T-cell (primary cell): Measurements from ENCODE around the gene NDE1. TPM values are rescaled to one million over a fixed set of nuclear protein-coding genes. Genes with fewer than 3 reads are reported as not detected.
"Not testable (repeated sequence)": the region's sequence is repeated elsewhere in the genome, so short reads cannot be mapped to it uniquely, and the experiment has no call there.

Source experiments
- ATAC-seq, 4 experiments: fragments of 200-7000 bp in 3 of 4; fragments of 150-1000 bp in 1 of 4; cut with Tn5 transposase; replicated peaks in 1 of 4; 1 replicate in 3 of 4; 2 replicates in 1 of 4; pipeline ENCODE4 v1.10.0; 2021; ENCODE audit warnings: moderate library complexity in 3 of 4, mild to moderate bottlenecking in 2 of 4, moderate number of reproducible peaks in 1 of 4
- CTCF ChIA-PET, 2 donors: fragments of 300-600 bp; sonication (Branson Sonifier 250); formaldehyde crosslinking; loops; one replicate each; lab custom pipeline; 2022; ENCODE audit warnings: antibody characterized with exemption in 2 of 2; lab: Charles Lee
- POLR2A ChIA-PET, 2 donors: fragments of 300-600 bp; sonication (Branson Sonifier 250); formaldehyde crosslinking; loops; one replicate each; lab custom pipeline; 2022; ENCODE audit warnings: antibody characterized with exemption in 2 of 2; lab: Charles Lee
- DNase-seq, 35 experiments: peaks; one replicate each; pipeline versions ENCODE4 v3.0.0 to v3.0.0-alpha.2; 2013 to 2023
- H3K27ac ChIP-seq: one replicate; pipeline ENCODE4 v1.5.1; 2013; ENCODE audit warnings: low read length
- H3K27me3 ChIP-seq, 2 experiments: replicated peaks in 1 of 2; 1 replicate in 1 of 2; 2 replicates in 1 of 2; pipeline versions ENCODE4 v1.6.1 to v1.7.0; 2013; ENCODE audit warnings: low read length in 1 of 2, mixed read lengths in 1 of 2; ENCODE audit not compliant: control insufficient read depth in 2 of 2, insufficient read depth in 2 of 2; ENCODE audit errors: extremely low read depth in 1 of 2
- H3K36me3 ChIP-seq, 2 donors: 1 replicate in 1 of 2; 2 replicates in 1 of 2; pipeline versions ENCODE4 v1.6.1 to v1.7.0; 2013; ENCODE audit warnings: low read length in 1 of 2; ENCODE audit not compliant: control insufficient read depth in 2 of 2, insufficient read depth in 1 of 2; ENCODE audit errors: extremely low read depth in 1 of 2
- H3K4me1 ChIP-seq, 2 experiments: 1 replicate in 1 of 2; 2 replicates in 1 of 2; pipeline versions ENCODE4 v1.6.1 to v1.7.0; 2013; ENCODE audit warnings: low read length in 2 of 2, mixed read lengths in 1 of 2; ENCODE audit not compliant: insufficient read depth in 2 of 2, control insufficient read depth in 1 of 2; ENCODE audit errors: extremely low read depth in 1 of 2
- H3K4me3 ChIP-seq, 2 donors: 1 replicate in 1 of 2; 2 replicates in 1 of 2; pipeline versions ENCODE4 v1.5.1 to v1.7.0; 2013; ENCODE audit warnings: mild to moderate bottlenecking in 2 of 2, low read length in 1 of 2, moderate library complexity in 1 of 2; ENCODE audit not compliant: control insufficient read depth in 1 of 2; ENCODE audit errors: extremely low read depth in 1 of 2
- H3K9me3 ChIP-seq: 2 replicates; pipeline ENCODE4 v1.7.0; 2013
- H3K27ac Mint-ChIP-seq, 2 donors: one replicate each; pipeline ENCODE4 v1.8.0; 2020 to 2021; ENCODE audit warnings: mild to moderate bottlenecking in 2 of 2, mixed read lengths in 2 of 2
- H3K27me3 Mint-ChIP-seq, 2 donors: one replicate each; pipeline ENCODE4 v1.8.0; 2021 to 2022; ENCODE audit warnings: mixed read lengths in 2 of 2
- H3K36me3 Mint-ChIP-seq: one replicate; pipeline ENCODE4 v1.8.0; 2021; ENCODE audit warnings: mixed read lengths
- H3K4me1 Mint-ChIP-seq, 3 donors: one replicate each; pipeline ENCODE4 v1.8.0; 2020 to 2022; ENCODE audit warnings: mixed read lengths in 3 of 3, mild to moderate bottlenecking in 1 of 3
- H3K4me3 Mint-ChIP-seq, 3 donors: one replicate each; pipeline ENCODE4 v1.8.0; 2020 to 2022; ENCODE audit warnings: mild to moderate bottlenecking in 3 of 3, mixed read lengths in 3 of 3, moderate library complexity in 3 of 3
- H3K9me3 Mint-ChIP-seq, 3 donors: one replicate each; pipeline ENCODE4 v1.8.0; 2020 to 2022; ENCODE audit warnings: mixed read lengths in 3 of 3
- WGBS: methylation state at CpG from one replicate; pipeline ENCODE4 v1.1.5; 2013; ENCODE audit warnings: missing lambda C conversion rate; ENCODE audit not compliant: insufficient coverage; 5-methylcytosine and 5-hydroxymethylcytosine counted together
- total RNA-seq, 35 experiments: library from RNA in 6 of 35; stranded (reverse) in 6 of 35; fragments of 120-200 nt in 1 of 35; gene quantifications; one replicate each; pipeline versions ENCODE4 v1.2.1 to v1.2.4 and lab custom pipeline; 2013 to 2026

Gene NDE1
- total RNA-seq, 5 donors from 2014 or later (not counting 1 experiment from before 2014, with no cell fraction given), result 90.8 to 110 (median 103) TPM

DNA sequence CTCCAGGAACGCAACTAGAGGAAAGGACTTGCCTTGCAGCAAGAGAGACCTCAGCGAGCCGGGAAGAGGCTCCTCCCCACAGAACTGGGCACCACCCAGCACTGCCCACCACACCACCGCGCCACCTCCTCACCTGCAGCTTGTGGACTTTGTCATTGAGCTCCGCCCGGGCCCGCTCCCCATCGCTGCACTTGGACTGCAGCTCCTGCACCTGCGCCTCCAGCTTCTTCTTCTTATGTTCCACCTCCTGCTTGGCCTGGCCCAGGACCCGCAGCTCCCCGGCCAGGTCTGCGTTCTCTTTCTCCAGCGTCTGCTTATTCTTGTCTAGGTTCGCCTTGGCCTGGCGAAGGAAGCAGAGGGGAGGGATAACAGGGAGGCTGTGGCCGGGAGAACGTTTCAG, 76.7 kb downstream of the NDE1 start:
- Mint-ChIP-seq H3K27ac (peak overlapping the region in 1 of 2 donors; percentile 55), H3K9me3 (no peaks in the 10 kb centered on the region), H3K4me1 (no peaks in the 10 kb centered on the region), H3K4me3 (no peak overlapping the region), H3K36me3 (peaks cover 37% of the 10 kb centered on the region), H3K27me3 (no peaks in the 10 kb centered on the region)
- 97% methylated on average over 10 of the region's 18 CpGs for WGBS
- ATAC-seq (no peak), DNase-seq (no peak)
- Histone ChIP-seq H3K4me3 (no peak overlapping the region), H3K27me3 (no peaks in the 10 kb centered on the region), H3K27ac (no peak overlapping the region), H3K4me1 (no peaks in the 10 kb centered on the region), H3K36me3 (peaks cover 14 to 33% of the 10 kb centered on the region in 2 donors), H3K9me3 (no peaks in the 10 kb centered on the region)
- CTCF ChIA-PET, result no interaction called here
- POLR2A ChIA-PET, result no interaction called here

DNA sequence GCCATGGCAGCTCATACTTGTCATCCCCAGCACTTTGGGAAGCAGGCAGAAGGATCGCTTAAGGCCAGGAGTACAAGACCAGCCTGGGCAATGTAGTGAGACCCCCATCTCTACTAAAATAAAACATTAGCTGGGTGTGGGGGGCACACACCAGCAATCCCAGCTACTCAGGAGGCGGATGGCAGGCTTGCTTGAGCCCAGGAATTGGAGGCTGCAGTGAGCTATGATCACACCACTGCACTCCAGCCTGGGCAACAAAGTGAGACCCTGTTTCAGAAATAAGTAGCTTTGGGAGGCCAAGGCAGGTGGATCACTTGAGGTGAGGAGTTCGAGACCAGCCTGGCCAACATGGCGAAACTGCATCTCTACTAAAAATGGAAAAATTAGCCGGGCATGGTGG, 77.7 kb downstream of the NDE1 start:
- ATAC-seq, H3K4me1 ChIP-seq, H3K9me3 Mint-ChIP-seq, H3K27me3 Mint-ChIP-seq, H3K4me3 Mint-ChIP-seq, H3K4me1 Mint-ChIP-seq, POLR2A ChIA-PET, DNase-seq, H3K4me3 ChIP-seq, H3K9me3 ChIP-seq, H3K27ac ChIP-seq, H3K27ac Mint-ChIP-seq, H3K27me3 ChIP-seq: not testable (repeated sequence)
- peaks cover 14 to 29% of the 10 kb centered on the region in 2 donors for H3K36me3 ChIP-seq
- CTCF ChIA-PET, result interaction anchor here in 1 of 2 donors (0.6 kb wide), 2 partner anchors 173 to 228 kb away, joined by 3 to 4 read pairs; no protein-coding TSS in a partner anchor
- WGBS, result 100% methylated on average over 2 of the region's 5 CpGs
- peaks cover 36% of the 10 kb centered on the region for H3K36me3 Mint-ChIP-seq

DNA sequence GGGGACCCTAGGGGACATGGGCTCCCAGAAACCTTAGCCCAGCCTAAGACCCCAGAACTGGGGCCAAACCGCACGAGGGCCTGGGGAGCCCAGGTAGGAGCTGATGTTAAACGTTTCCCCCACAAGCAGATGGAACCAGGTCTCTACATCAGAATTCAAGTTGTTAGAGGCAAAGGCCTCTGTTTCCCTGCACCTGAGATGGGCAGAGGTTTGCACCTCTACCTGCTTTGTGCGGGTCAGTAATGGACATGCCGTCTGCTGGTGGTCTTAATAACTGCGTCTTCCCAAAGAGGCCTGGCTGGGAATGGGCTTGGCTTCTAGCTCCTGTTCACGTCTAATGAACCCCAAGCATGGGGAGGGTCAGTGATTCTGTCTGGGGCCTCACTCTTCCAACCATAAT, 79.1 kb downstream of the NDE1 start:
- 97% methylated on average over 6 of the region's 7 CpGs for WGBS
- Histone ChIP-seq H3K27ac (no peak overlapping the region), H3K27me3 (no peaks in the 10 kb centered on the region), H3K9me3 (no peaks in the 10 kb centered on the region), H3K4me1 (no peaks in the 10 kb centered on the region), H3K36me3 (peaks cover 12 to 27% of the 10 kb centered on the region in 2 donors), H3K4me3 (no peak overlapping the region)
- H3K27me3 Mint-ChIP-seq, result no peaks in the 10 kb centered on the region
- ATAC-seq (no peak), DNase-seq (no peak)
- no peak overlapping the region for H3K27ac Mint-ChIP-seq
- H3K36me3 Mint-ChIP-seq, result peaks cover 42% of the 10 kb centered on the region
- ChIA-PET POLR2A (no interaction called here), CTCF (no interaction called here)
- H3K4me1 Mint-ChIP-seq, result no peaks in the 10 kb centered on the region
- H3K4me3 Mint-ChIP-seq, result no peak overlapping the region
- H3K9me3 Mint-ChIP-seq, result no peaks in the 10 kb centered on the region

GRCh38 chr16:15732416-15732815, 82.4 kb downstream of the NDE1 start:
- H3K4me1 ChIP-seq, result no peaks in the 10 kb centered on the region
- H3K9me3 ChIP-seq, result no peaks in the 10 kb centered on the region
- Mint-ChIP-seq H3K4me1 (no peaks in the 10 kb centered on the region), H3K9me3 (no peaks in the 10 kb centered on the region), H3K4me3 (no peak overlapping the region), H3K36me3 (peaks cover 37% of the 10 kb centered on the region), H3K27me3 (no peaks in the 10 kb centered on the region), H3K27ac (no peak overlapping the region)
- H3K4me3 ChIP-seq, result no peak overlapping the region
- DNase-seq, result no peak
- no peak for ATAC-seq
- peaks cover 0 to 22% of the 10 kb centered on the region in 2 donors for H3K36me3 ChIP-seq
- ChIA-PET POLR2A (no interaction called here), CTCF (no interaction called here)
- H3K27ac ChIP-seq, result no peak overlapping the region
- WGBS, result 80% methylated on average over 1 of the region's 6 CpGs
- no peaks in the 10 kb centered on the region for H3K27me3 ChIP-seq

- POLR2A ChIA-PET, result no interaction called here
- Mint-ChIP-seq H3K4me1 (no peaks in the 10 kb centered on the region), H3K27ac (no peak overlapping the region), H3K4me3 (no peak overlapping the region), H3K36me3 (peaks cover 39% of the 10 kb centered on the region), H3K27me3 (no peaks in the 10 kb centered on the region), H3K9me3 (no peaks in the 10 kb centered on the region)
- DNase-seq (no peak), ATAC-seq (no peak)
- Histone ChIP-seq H3K36me3 (peaks cover 2 to 28% of the 10 kb centered on the region in 2 donors), H3K27ac (no peak overlapping the region), H3K27me3 (no peaks in the 10 kb centered on the region), H3K4me1 (no peaks in the 10 kb centered on the region), H3K9me3 (no peaks in the 10 kb centered on the region), H3K4me3 (no peak overlapping the region)
- CTCF ChIA-PET, result no interaction called here
- WGBS, result 100% methylated on average over 3 of the region's 3 CpGs
Measured at GRCh38 chr16:15735610-15736009, 85.6 kb downstream of the NDE1 start.

- H3K27ac ChIP-seq, result no peak overlapping the region
- no peaks in the 10 kb centered on the region for H3K4me1 ChIP-seq
- Mint-ChIP-seq H3K4me1 (no peaks in the 10 kb centered on the region), H3K27ac (no peak overlapping the region), H3K9me3 (peaks cover 0 to 3% (median 2%) of the 10 kb centered on the region in 3 donors), H3K27me3 (no peaks in the 10 kb centered on the region), H3K36me3 (peaks cover 48% of the 10 kb centered on the region), H3K4me3 (no peak overlapping the region)
- ATAC-seq (no peak), DNase-seq (no peak)
- H3K27me3 ChIP-seq, result no peaks in the 10 kb centered on the region
- ChIA-PET POLR2A (interaction anchor here in 1 of 2 donors (0.6 kb wide), 1 partner anchor 36 kb away, joined by 5 read pairs; no protein-coding TSS in a partner anchor), CTCF (no interaction called here)
- H3K36me3 ChIP-seq, result peaks cover 2 to 29% of the 10 kb centered on the region in 2 donors
- H3K4me3 ChIP-seq, result no peak overlapping the region
- H3K9me3 ChIP-seq, result no peaks in the 10 kb centered on the region
- WGBS, result 98% methylated on average over 7 of the region's 7 CpGs
Measured at GRCh38 chr16:15736529-15736928, 86.5 kb downstream of the NDE1 start.
